Measurements from ENCODE around the gene PTGS1. TPM values are rescaled to one million over a fixed set of nuclear protein-coding genes. Genes with fewer than 3 reads are reported as not detected.
A peak's percentile ranks its signal among the peaks of the same experiment; 100 is the strongest.

PTGS1 gene
- polyA plus RNA-seq, 3 donors from 2014 or later: 1.8 to 5.4 (median 2.0) TPM

DNA sequence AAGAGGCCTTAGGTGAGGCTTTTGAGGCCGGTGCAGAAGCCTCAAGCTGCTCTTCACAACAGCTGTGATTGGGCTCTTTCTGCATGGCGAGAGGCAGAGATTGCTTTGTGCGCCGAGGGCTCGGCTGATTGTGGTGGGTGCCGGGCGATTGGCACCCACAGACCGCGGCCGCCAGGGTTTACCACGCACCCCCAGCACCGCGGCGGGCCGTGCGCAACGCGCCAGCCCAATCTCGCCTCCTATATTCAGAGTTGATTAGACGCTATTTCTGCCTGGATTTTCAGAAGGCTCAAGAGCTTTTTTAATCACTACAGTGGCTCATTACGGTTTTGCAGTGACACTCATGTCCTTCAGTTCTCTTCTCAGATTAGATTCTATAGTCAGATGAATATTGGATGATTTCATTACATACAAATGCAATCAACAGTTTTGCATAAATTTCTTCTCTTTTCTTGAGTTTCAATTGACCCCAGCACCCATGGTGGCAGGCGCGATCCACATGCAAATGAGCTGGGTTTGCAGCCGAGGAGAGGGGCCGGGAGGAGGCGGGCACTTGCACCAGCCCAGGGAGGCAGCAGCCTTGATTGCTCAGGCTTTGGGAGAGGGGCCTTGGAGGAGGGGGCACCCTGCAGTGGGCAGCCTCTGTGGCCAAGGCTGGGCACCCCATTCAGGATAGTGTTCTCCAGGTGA, 33.8 kb upstream of the PTGS1 start:
- no peak overlapping the region for H3K27ac Mint-ChIP-seq
- no peaks in the 10 kb centered on the region for H3K4me1 Mint-ChIP-seq
- H3K4me3 Mint-ChIP-seq: no peak overlapping the region
- no peaks in the 10 kb centered on the region for H3K9me3 Mint-ChIP-seq
- H3K36me3 Mint-ChIP-seq: no peaks in the 10 kb centered on the region
- peaks cover 0 to 3% (median 1%) of the 10 kb centered on the region in 3 donors for H3K27me3 Mint-ChIP-seq (ENCODE audit: low read depth in 3 of 3)
- no peak for DNase-seq

DNA sequence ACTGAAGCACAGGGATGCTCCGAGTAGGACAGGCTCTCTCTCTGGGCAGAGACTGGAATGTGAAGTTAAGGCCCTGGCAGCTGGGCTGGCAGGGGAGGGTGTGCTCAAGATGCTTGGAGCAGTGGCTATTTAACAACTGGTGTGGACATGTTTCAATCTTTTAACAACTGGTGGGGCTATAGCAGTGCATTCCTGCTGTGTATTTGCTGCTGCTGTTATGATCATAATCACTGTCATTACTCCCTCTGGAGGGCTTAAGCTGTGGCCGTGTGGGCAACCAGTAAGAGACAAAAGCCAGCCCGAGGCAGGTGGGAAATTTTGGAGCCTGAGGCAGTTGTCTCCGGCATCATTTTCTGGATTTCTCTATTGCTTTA, 33.3 kb upstream of the PTGS1 start:
- no peak overlapping the region for H3K27ac Mint-ChIP-seq
- no peak overlapping the region for H3K4me3 Mint-ChIP-seq
- no peaks in the 10 kb centered on the region for H3K9me3 Mint-ChIP-seq
- H3K36me3 Mint-ChIP-seq: no peaks in the 10 kb centered on the region
- DNase-seq: no peak
- H3K27me3 Mint-ChIP-seq (ENCODE audit: low read depth in 3 of 3): peaks cover 0 to 3% (median 1%) of the 10 kb centered on the region in 3 donors
- H3K4me1 Mint-ChIP-seq: no peaks in the 10 kb centered on the region

DNA sequence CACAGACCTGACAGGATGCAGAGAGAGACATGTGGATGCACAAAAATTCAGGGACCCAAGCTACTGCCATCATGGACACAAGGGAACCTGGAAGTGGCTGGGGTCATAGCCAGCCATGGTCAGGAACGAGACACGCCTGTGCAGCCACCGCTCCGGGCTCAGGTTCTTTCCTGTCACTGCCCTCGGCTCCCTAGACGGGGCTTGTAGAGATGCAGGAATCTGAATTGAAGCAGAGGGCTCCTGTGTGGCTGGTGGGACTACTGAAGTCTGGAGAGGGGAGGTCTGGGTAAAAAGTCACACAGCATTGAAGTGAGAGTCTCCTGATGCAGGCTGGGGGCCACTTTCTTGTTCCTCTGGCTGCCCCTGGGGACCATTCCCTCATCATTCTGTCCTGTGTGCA, 32.3 kb upstream of the PTGS1 start:
- H3K27me3 Mint-ChIP-seq (ENCODE audit: low read depth in 3 of 3): peaks cover 0 to 3% (median 1%) of the 10 kb centered on the region in 3 donors
- no peak overlapping the region for H3K27ac Mint-ChIP-seq
- no peak overlapping the region for H3K4me3 Mint-ChIP-seq
- no peaks in the 10 kb centered on the region for H3K36me3 Mint-ChIP-seq
- no peaks in the 10 kb centered on the region for H3K4me1 Mint-ChIP-seq
- H3K9me3 Mint-ChIP-seq: no peaks in the 10 kb centered on the region
- DNase-seq: no peak

DNA sequence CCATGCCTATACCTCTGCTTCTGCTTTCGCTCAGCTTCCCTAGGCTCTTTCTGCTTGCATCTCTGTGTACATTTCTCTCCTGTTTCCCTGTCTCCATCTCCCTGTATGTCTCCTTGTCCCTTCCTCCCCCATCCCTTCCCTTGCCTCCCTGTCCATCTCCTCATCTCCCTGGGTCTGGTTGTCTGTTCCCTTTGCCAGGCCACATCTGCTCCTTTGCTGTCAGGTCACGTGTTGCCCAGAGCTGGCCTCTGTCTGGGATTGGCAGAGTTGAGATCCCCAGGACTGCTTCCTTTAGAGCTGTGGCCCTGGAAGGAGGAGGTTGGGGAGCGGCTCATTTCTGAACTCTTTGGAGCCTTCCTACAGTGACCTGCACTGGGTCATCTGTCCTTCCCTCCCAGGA, 31.8 kb upstream of the PTGS1 start:
- Mint-ChIP-seq H3K36me3 (no peaks in the 10 kb centered on the region), H3K4me1 (no peaks in the 10 kb centered on the region), H3K27me3 (ENCODE audit: low read depth in 3 of 3) (peaks cover 0 to 5% (median 0%) of the 10 kb centered on the region in 3 donors), H3K4me3 (no peak overlapping the region), H3K27ac (no peak overlapping the region), H3K9me3 (no peaks in the 10 kb centered on the region)
- DNase-seq: no peak

DNA sequence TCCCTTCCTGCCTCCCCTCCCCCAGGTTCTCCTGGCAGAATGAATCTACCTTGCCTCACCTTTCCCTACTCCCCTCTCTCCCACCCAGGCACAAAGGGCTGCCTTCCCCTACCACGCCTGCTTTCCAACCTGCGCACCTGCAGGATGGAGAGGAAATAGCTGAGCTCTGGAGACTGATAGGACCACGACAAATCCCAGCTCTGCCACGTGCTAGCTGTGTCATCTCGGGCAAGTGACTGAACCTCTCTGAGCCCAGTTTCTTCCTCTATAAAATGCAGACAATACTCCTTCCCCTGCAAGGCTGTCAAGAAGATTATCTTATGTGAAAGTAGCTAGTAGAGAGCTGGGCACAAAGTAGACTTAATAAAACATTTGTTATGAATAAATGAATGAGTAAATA, 31.2 kb upstream of the PTGS1 start:
- Mint-ChIP-seq H3K27me3 (ENCODE audit: low read depth in 3 of 3) (peaks cover 0 to 5% (median 0%) of the 10 kb centered on the region in 3 donors), H3K4me3 (no peak overlapping the region), H3K4me1 (no peaks in the 10 kb centered on the region), H3K36me3 (no peaks in the 10 kb centered on the region), H3K9me3 (no peaks in the 10 kb centered on the region), H3K27ac (no peak overlapping the region)
- no peak for DNase-seq

DNA sequence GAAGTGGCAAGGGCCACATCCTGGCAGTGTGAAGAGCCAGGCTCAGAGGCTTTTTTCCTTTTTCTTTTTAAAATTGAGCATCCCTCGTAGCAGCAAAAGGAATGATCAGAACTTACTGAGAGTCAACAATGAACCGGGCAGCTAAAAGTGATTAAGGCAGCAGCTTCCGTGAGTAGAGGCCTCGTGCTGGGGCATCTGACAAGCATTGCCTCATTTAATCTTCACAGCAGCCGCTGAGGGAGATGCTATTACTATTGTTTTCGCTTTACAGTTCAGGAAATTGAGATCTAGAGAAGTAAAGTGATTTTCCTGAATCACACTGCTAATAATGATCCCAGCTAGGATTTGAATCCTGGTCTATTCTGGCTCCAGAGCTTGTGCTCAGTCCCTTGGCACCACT, 30.7 kb upstream of the PTGS1 start:
- no peaks in the 10 kb centered on the region for H3K4me1 Mint-ChIP-seq
- H3K27me3 Mint-ChIP-seq (ENCODE audit: low read depth in 3 of 3): peaks cover 0 to 5% (median 0%) of the 10 kb centered on the region in 3 donors
- no peaks in the 10 kb centered on the region for H3K36me3 Mint-ChIP-seq

DNA sequence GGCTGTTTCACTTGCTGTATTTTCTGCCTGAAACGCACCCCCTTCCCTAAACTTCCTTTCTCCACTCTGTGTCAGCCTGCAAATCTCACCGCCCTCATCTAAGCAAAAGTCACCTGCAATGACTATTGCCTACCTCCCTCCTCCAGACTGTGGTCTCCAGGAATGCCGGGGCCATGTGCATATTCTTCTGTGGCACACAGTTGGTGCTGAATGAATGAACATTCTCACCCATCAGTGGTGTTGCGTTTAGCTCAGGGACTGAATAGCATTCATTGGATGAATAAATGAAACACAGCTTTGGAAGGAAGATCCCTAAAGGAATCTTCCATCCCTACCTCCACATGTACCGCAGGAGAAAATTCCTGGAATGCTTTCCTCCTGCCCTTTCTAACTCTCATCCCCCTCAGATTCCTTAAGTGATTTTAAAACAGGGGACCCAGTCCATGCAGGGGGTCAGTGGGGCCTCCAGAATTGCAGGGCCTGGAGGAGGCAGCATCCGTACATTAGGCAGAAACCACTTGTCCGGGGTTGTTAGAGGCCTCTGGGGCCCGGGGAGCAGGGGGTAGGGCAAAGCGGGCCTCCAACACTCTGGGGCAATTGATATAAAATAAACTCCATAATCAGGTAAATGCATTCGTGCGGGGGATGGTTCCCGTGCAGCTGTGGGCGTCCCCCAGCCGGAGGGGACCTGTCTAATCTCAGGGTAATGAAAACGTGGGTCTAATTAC, 28.3 kb upstream of the PTGS1 start:
- peaks cover 4 to 17% (median 6%) of the 10 kb centered on the region in 3 donors for H3K27me3 Mint-ChIP-seq (ENCODE audit: low read depth in 3 of 3)
- no peaks in the 10 kb centered on the region for H3K9me3 Mint-ChIP-seq
- no peak for DNase-seq
- no peaks in the 10 kb centered on the region for H3K36me3 Mint-ChIP-seq
- no peak overlapping the region for H3K4me3 Mint-ChIP-seq
- H3K27ac Mint-ChIP-seq: no peak overlapping the region
- H3K4me1 Mint-ChIP-seq: peaks cover 4% of the 10 kb centered on the region in 2 donors

More for the DNA sequence above, 30.7 kb upstream of the PTGS1 start:
- DNase-seq: no peak
- Mint-ChIP-seq H3K27ac (no peak overlapping the region), H3K9me3 (no peaks in the 10 kb centered on the region), H3K4me3 (no peak overlapping the region)

DNA sequence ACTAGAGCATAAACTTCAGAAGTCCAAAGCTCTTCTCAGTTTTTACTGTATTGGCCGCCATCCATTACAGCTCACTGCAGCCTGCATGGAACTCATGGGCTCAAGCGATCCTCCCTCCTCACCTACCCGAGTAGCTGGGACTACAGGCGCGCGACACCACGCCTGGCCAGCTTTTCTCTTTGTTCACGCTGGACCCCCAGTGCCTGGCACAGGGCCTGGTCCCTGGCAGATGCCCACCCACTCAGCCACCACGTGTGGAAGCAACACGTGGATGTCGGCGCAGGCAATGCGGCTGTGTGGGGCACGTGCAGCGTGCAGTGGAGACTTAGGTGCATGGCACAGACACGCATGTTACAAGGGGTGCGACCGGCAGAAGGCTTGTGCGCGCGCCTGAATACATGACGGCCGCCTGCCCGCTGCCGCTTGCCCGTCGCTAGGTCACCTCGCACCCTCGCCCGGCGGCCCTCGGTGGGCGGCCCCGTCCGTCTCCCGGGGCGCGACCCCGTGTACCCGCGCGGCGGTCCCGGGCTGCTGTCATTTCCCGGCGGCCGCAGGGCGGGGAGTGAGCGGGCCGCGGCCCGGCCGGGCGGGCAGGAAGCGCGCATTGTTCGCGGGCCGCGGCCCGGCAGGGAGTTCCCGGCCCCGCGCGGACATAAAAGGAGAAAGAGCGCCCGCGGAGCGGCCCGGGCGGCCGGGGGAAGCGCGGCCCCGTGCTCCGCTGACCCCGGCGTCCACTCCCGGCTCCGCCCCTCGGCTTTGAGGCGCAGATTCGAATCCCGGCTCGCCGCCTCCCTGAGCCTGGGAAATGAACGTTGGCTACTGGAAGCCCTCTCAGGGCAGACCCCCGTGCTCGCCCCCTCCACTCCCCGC, 24.1 kb upstream of the PTGS1 start:
- Mint-ChIP-seq H3K9me3 (no peaks in the 10 kb centered on the region), H3K27me3 (ENCODE audit: low read depth in 3 of 3) (peaks cover 4 to 26% (median 9%) of the 10 kb centered on the region in 3 donors), H3K36me3 (no peaks in the 10 kb centered on the region), H3K27ac (no peak overlapping the region), H3K4me3 (peak overlapping the region; percentile 60 to 84 (median 80)), H3K4me1 (peaks cover 7% of the 10 kb centered on the region in 2 donors)
- DNase-seq: peak; percentile 14 to 19 (median 17)

DNA sequence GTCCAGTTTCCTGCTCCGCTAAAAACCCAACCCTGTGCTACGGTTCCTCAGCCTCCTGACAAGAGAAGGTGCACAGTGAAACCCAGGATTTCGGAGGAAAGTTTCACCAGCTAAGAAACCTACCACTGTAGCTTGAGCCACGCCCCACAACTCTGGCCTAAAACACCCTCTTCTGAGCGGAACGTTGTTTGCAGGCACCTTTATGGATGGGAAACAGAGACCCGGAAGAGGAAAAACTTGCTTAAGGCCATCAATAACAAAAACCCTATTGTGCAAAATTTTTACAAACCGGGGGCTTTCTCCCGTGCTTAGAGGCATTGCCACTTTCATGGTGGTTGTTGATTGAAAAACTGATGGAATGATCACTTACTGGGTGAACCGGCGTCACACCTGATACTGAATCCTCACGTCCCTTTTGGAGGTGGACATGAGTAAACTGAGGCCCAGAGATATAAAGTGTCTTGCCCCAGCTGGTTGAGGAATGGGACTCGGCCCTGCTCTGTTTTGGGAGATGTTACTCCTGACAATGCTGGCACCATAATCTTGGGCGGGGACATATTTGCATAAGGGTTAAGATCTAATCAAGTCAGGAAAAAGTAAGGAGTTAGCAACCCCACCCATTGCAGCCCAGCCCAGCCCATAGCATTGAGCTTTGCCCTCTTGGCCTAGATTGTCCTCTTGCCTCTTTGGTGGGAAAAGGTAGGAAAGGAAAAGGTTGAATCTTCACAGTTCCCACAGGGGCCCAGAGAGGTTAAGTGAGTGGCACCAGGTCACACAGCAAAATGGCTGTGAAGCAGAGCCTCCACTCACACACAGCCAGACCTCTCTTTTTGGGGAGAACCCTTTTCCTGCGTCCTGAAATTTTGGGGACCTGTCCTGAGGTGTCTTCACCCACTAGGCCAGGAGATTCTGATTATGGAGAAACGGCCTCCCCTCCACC, 23.2 kb upstream of the PTGS1 start:
- no peaks in the 10 kb centered on the region for H3K36me3 Mint-ChIP-seq
- no peaks in the 10 kb centered on the region for H3K9me3 Mint-ChIP-seq
- H3K27ac Mint-ChIP-seq: no peak overlapping the region
- no peak for DNase-seq
- peaks cover 7% of the 10 kb centered on the region in 2 donors for H3K4me1 Mint-ChIP-seq
- peak overlapping the region; percentile 60 to 84 (median 80) for H3K4me3 Mint-ChIP-seq
- peaks cover 6 to 26% (median 9%) of the 10 kb centered on the region in 3 donors for H3K27me3 Mint-ChIP-seq (ENCODE audit: low read depth in 3 of 3)

DNA sequence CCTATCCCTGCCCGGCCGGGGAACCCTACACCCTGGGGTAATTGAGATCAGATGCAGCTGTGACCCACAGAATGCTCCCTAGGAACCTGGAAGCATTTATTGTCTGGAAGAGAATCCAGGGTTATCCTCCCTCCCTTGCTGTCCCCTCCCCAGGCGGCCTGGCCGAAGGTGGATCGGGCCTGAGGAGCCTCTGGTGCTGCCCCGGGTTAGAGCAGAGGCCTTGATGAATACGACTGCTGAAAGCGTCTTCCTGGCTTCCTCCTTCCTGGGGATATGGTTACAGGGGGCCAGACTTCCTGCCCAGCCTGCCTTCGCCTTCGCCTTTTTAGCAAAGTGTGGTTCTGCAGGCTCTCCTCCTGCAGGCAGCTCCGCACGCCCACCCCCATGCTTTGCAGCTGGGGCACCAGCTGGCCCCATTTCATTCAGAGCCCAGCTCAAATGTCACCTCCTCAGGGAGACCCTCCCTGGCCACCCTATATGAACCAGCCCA, 22.5 kb upstream of the PTGS1 start:
- H3K9me3 Mint-ChIP-seq: no peaks in the 10 kb centered on the region
- H3K36me3 Mint-ChIP-seq: no peaks in the 10 kb centered on the region
- DNase-seq: no peak
- H3K4me3 Mint-ChIP-seq: peak overlapping the region in 1 of 5 donors; percentile 1
- H3K27ac Mint-ChIP-seq: no peak overlapping the region
- peaks cover 7% of the 10 kb centered on the region in 2 donors for H3K4me1 Mint-ChIP-seq
- H3K27me3 Mint-ChIP-seq (ENCODE audit: low read depth in 3 of 3): peaks cover 6 to 31% (median 9%) of the 10 kb centered on the region in 3 donors

DNA sequence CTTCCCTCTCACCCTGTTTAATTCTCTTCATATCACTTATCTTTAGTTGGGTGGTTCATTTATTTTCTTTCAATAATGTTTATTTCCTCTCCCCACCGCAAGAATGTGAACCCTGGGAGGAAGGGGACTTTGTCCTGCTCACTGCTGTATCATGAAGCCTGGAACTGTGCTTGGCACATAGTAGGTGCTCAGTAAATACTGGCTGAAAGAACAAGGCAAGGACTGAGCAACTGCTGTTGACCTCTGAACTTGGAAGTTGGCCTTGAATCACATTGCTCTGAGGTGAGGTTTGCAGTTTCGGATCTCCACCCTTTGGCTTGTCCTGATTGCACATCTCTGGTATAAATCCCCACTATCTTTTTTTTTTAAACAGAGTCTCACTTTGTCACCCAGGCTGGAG, 22.0 kb upstream of the PTGS1 start:
- Mint-ChIP-seq H3K27me3 (ENCODE audit: low read depth in 3 of 3) (peaks cover 6 to 34% (median 9%) of the 10 kb centered on the region in 3 donors), H3K27ac (no peak overlapping the region), H3K4me1 (peaks cover 7% of the 10 kb centered on the region in 2 donors), H3K36me3 (no peaks in the 10 kb centered on the region), H3K4me3 (peak overlapping the region in 1 of 5 donors; percentile 1), H3K9me3 (peaks cover 0 to 2% (median 0%) of the 10 kb centered on the region in 6 donors)
- DNase-seq: no peak

DNA sequence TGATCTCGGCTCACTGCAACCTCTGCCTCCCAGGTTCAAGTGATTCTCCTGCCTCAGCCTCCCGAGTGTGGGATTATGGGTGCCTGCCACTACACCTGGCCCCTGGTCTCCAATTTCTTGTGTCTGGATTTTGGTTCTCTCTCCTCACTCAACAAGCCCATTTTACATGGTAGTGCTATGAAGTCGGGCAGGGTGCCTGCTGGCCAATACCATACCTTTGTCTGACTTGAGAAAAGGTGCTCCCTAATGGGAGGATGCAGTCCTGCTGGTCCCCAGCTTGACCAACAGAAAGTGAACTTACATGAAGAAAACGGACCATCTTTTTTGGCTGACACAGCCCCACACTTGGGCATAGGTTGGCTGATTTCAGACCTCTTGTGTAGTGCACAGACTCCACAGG, 21.6 kb upstream of the PTGS1 start:
- H3K36me3 Mint-ChIP-seq: no peaks in the 10 kb centered on the region
- peaks cover 6 to 35% (median 9%) of the 10 kb centered on the region in 3 donors for H3K27me3 Mint-ChIP-seq (ENCODE audit: low read depth in 3 of 3)
- no peak for DNase-seq
- peaks cover 0 to 2% (median 0%) of the 10 kb centered on the region in 6 donors for H3K9me3 Mint-ChIP-seq
- no peak overlapping the region for H3K4me3 Mint-ChIP-seq
- peaks cover 7% of the 10 kb centered on the region in 2 donors for H3K4me1 Mint-ChIP-seq
- no peak overlapping the region for H3K27ac Mint-ChIP-seq
